Calu3 (cell line): ENCODE results near the gene LHPP. TPM values are rescaled to one million over a fixed set of nuclear protein-coding genes. Genes with fewer than 3 reads are reported as not detected.

Experiments used
- BruUV-seq: library from RNA; stranded (reverse); fragments of 400-500 nt; replicated peaks from 2 replicates; lab custom pipeline; 2021; lab: Mats Ljungman, UMichigan
- CTCF ChIA-PET: fragments of 300-600 bp; sonication (Branson Sonifier 250); formaldehyde crosslinking; loops from one replicate; lab custom pipeline; 2022; ENCODE audit warnings: antibody characterized with exemption; lab: Charles Lee
- DNase-seq: peaks from one replicate; pipeline ENCODE4 v3.0.0; 2022
- H3K27ac Mint-ChIP-seq: one replicate; pipeline ENCODE4 v1.8.0; 2022; ENCODE audit warnings: mixed read lengths; ENCODE audit not compliant: unreplicated experiment
- H3K27me3 Mint-ChIP-seq: one replicate; pipeline ENCODE4 v1.8.0; 2022; ENCODE audit warnings: mixed read lengths; ENCODE audit not compliant: unreplicated experiment
- H3K36me3 Mint-ChIP-seq: one replicate; pipeline ENCODE4 v1.8.0; 2022; ENCODE audit warnings: mild to moderate bottlenecking, moderate library complexity, mixed read lengths; ENCODE audit not compliant: insufficient read depth, unreplicated experiment
- H3K4me1 Mint-ChIP-seq: one replicate; pipeline ENCODE4 v1.8.0; 2022; ENCODE audit warnings: mild to moderate bottlenecking, low read depth, mixed read lengths; ENCODE audit not compliant: unreplicated experiment
- H3K4me3 Mint-ChIP-seq: one replicate; pipeline ENCODE4 v1.8.0; 2022; ENCODE audit warnings: mild to moderate bottlenecking, low read depth, moderate library complexity, mixed read lengths; ENCODE audit not compliant: unreplicated experiment
- H3K9me3 Mint-ChIP-seq: one replicate; pipeline ENCODE4 v1.8.0; 2022; ENCODE audit warnings: low read depth, mixed read lengths; ENCODE audit not compliant: unreplicated experiment
- CTCF ChIP-seq: fragments of 200-600 bp; IDR thresholded peaks from one replicate; pipeline ENCODE4 v1.8.0; 2022; ENCODE audit warnings: antibody characterized with exemption; ENCODE audit not compliant: unreplicated experiment
- intact Hi-C: fragments of 100-400 bp; cut with micrococcal nuclease; formaldehyde crosslinking; loops from one replicate; pipeline ENCODE4 v1.10.0; 2022; ENCODE audit not compliant: unreplicated experiment
- total RNA-seq: library from RNA; stranded (reverse); gene quantifications from 2 replicates; pipeline ENCODE4 v1.2.3, GENCODE V29; 2022

The LHPP gene
- total RNA-seq, 1 experiment from 2014 or later = 12.0 TPM

GRCh38 chr10:124465777-124466488 is 4.3 kb downstream of the LHPP start:
- Mint-ChIP-seq H3K27me3 (no peaks in the 10 kb centered on the region), H3K9me3 (no peaks in the 10 kb centered on the region), H3K4me1 (peaks cover 23% of the 10 kb centered on the region), H3K27ac (no peak overlapping the region), H3K4me3 (no peak overlapping the region), H3K36me3 (peaks cover 12% of the 10 kb centered on the region)
- intact Hi-C loops = no loop called here
- no TSS peak for BruUV-seq
- no peak for TF ChIP-seq CTCF
- CTCF ChIA-PET = no interaction called here
- no peak for DNase-seq

- Mint-ChIP-seq H3K27ac (no peak overlapping the region), H3K9me3 (no peaks in the 10 kb centered on the region), H3K27me3 (no peaks in the 10 kb centered on the region), H3K4me3 (no peak overlapping the region), H3K4me1 (peaks cover 14% of the 10 kb centered on the region), H3K36me3 (peaks cover 4% of the 10 kb centered on the region)
- DNase-seq = no peak
- CTCF ChIA-PET = interaction anchor here (0.6 kb wide), 1 partner anchor 119 kb away, joined by 4 read pairs; no protein-coding TSS in a partner anchor
- intact Hi-C loops = no loop called here
- BruUV-seq = no TSS peak
- TF ChIP-seq CTCF = no peak
Measured at GRCh38 chr10:124467165-124467564, 5.5 kb downstream of the LHPP start.

GRCh38 chr10:124468624-124469023 is 7.0 kb downstream of the LHPP start:
- CTCF ChIA-PET = no interaction called here
- H3K36me3 Mint-ChIP-seq = no peaks in the 10 kb centered on the region
- H3K27ac Mint-ChIP-seq = no peak overlapping the region
- no TSS peak for BruUV-seq
- no peaks in the 10 kb centered on the region for H3K9me3 Mint-ChIP-seq
- no peak for DNase-seq
- no peak overlapping the region for H3K4me3 Mint-ChIP-seq
- no peak for TF ChIP-seq CTCF
- no peaks in the 10 kb centered on the region for H3K27me3 Mint-ChIP-seq
- H3K4me1 Mint-ChIP-seq = peaks cover 14% of the 10 kb centered on the region
- intact Hi-C loops = no loop called here

GRCh38 chr10:124469956-124470484 is 8.4 kb downstream of the LHPP start:
- no peak for TF ChIP-seq CTCF
- H3K4me1 Mint-ChIP-seq = peaks cover 7% of the 10 kb centered on the region
- no TSS peak for BruUV-seq
- no peak overlapping the region for H3K27ac Mint-ChIP-seq
- H3K9me3 Mint-ChIP-seq = no peaks in the 10 kb centered on the region
- DNase-seq = no peak
- intact Hi-C loops = no loop called here
- no peaks in the 10 kb centered on the region for H3K36me3 Mint-ChIP-seq
- H3K27me3 Mint-ChIP-seq = no peaks in the 10 kb centered on the region
- CTCF ChIA-PET = no interaction called here
- H3K4me3 Mint-ChIP-seq = no peak overlapping the region
